Measurements from ENCODE around the gene TIMP1. TPM values are rescaled to one million over a fixed set of nuclear protein-coding genes. Genes with fewer than 3 reads are reported as not detected.
A peak's percentile ranks its signal among the peaks of the same experiment; 100 is the strongest.

The TIMP1 gene
- total and polyA plus RNA-seq, 2 experiments from 2014 or later, result 39.0 to 117 TPM

DNA sequence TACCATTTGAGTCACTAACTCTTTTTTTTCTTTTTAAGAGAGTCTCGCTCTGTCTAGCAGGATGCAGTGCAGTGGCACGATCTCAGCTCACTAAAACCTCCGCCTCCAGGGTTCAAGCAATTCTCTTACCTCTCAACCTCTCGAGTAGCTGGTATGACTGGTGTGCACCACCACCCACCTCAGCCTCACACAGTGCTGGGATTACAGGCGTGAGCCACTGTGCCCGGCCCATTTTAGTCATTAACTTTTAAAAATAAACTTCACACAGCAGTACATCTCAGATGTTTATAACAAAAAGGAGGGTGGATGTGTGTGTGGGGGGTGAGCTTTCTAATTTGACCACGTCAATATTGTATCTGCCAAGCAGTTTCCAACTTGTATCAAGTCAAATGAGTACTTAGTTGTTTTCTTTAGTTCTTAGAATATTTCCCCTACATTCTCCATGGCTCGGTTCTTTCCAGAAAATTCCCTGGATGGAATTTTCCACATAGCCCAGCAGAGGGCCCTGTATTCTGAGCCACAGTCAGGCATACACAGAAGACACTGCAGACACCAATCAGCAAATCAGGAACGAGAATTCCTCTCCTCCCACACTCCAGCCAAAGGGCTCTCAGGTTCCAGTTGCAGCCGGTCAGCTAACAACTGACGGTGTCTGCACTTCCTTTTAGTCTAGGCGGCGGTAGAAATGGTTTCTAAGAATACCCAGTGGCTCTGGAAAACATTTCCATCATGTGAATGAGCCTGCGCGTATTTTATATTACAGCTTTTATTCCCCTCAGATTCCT is 41.3 kb upstream of the TIMP1 start:
- no peak overlapping the region for H2AFZ ChIP-seq
- H3K4me3 ChIP-seq, result no peak overlapping the region
- no peak overlapping the region for H3K4me2 ChIP-seq
- ATAC-seq, result peak; percentile 100
- no peaks in the 10 kb centered on the region for H3F3A ChIP-seq (replicated peaks; ENCODE audit: low read depth)
- no peaks in the 10 kb centered on the region for H3K4me1 ChIP-seq (ENCODE audit: insufficient read depth)
- Mint-ChIP-seq H3K27ac (0 out of 2 replicates have a peak overlapping the region, but pooled peaks have one; percentile 52), H3K4me1 (no peaks in the 10 kb centered on the region), H3K4me3 (no peak overlapping the region), H3K9me3 (no peaks in the 10 kb centered on the region), H3K27me3 (ENCODE audit: insufficient read depth, low read depth, poor library complexity) (no peaks in the 10 kb centered on the region), H3K36me3 (ENCODE audit: low read depth) (no peaks in the 10 kb centered on the region)
- peak overlapping the region; percentile 58; the same call in 1 of the 2 replicates for H3K27ac ChIP-seq (ENCODE audit: low read depth)
- no peaks in the 10 kb centered on the region for H3K79me2 ChIP-seq (replicated peaks; ENCODE audit: insufficient read depth)
- no peaks in the 10 kb centered on the region for H4K20me1 ChIP-seq (replicated peaks; ENCODE audit: insufficient read depth)
- DNase-seq (ENCODE audit: low spot score), result peak; percentile 87
- TF ChIP-seq, protein P1, sequence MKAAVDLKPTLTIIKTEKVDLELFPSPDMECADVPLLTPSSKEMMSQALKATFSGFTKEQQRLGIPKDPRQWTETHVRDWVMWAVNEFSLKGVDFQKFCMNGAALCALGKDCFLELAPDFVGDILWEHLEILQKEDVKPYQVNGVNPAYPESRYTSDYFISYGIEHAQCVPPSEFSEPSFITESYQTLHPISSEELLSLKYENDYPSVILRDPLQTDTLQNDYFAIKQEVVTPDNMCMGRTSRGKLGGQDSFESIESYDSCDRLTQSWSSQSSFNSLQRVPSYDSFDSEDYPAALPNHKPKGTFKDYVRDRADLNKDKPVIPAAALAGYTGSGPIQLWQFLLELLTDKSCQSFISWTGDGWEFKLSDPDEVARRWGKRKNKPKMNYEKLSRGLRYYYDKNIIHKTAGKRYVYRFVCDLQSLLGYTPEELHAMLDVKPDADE (IDR thresholded peaks at IDR 0.05), result no peak
- no peak for TF ChIP-seq CREB1 (CRISPR knock-in tag; IDR thresholded peaks at IDR 0.05; ENCODE audit: low read depth)
- TF ChIP-seq, protein P2, sequence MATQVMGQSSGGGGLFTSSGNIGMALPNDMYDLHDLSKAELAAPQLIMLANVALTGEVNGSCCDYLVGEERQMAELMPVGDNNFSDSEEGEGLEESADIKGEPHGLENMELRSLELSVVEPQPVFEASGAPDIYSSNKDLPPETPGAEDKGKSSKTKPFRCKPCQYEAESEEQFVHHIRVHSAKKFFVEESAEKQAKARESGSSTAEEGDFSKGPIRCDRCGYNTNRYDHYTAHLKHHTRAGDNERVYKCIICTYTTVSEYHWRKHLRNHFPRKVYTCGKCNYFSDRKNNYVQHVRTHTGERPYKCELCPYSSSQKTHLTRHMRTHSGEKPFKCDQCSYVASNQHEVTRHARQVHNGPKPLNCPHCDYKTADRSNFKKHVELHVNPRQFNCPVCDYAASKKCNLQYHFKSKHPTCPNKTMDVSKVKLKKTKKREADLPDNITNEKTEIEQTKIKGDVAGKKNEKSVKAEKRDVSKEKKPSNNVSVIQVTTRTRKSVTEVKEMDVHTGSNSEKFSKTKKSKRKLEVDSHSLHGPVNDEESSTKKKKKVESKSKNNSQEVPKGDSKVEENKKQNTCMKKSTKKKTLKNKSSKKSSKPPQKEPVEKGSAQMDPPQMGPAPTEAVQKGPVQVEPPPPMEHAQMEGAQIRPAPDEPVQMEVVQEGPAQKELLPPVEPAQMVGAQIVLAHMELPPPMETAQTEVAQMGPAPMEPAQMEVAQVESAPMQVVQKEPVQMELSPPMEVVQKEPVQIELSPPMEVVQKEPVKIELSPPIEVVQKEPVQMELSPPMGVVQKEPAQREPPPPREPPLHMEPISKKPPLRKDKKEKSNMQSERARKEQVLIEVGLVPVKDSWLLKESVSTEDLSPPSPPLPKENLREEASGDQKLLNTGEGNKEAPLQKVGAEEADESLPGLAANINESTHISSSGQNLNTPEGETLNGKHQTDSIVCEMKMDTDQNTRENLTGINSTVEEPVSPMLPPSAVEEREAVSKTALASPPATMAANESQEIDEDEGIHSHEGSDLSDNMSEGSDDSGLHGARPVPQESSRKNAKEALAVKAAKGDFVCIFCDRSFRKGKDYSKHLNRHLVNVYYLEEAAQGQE (IDR thresholded peaks at IDR 0.05; ENCODE audit: unreplicated experiment), result no peak
- no peak for TF ChIP-seq ZNF331 (CRISPR knock-in tag; IDR thresholded peaks at IDR 0.05; ENCODE audit: low read depth)
- TF ChIP-seq JUNB (IDR thresholded peaks at IDR 0.05; ENCODE audit: unreplicated experiment), result no peak
- no peak for TF ChIP-seq STAT1 (IDR thresholded peaks at IDR 0.05; ENCODE audit: unreplicated experiment)
- no peak for TF ChIP-seq EZH2phosphoT487 (IDR thresholded peaks at IDR 0.05; ENCODE audit: unreplicated experiment)
- no peak for TF ChIP-seq ZNF114 (CRISPR knock-in tag; IDR thresholded peaks at IDR 0.05)
- TF ChIP-seq, protein P3, sequence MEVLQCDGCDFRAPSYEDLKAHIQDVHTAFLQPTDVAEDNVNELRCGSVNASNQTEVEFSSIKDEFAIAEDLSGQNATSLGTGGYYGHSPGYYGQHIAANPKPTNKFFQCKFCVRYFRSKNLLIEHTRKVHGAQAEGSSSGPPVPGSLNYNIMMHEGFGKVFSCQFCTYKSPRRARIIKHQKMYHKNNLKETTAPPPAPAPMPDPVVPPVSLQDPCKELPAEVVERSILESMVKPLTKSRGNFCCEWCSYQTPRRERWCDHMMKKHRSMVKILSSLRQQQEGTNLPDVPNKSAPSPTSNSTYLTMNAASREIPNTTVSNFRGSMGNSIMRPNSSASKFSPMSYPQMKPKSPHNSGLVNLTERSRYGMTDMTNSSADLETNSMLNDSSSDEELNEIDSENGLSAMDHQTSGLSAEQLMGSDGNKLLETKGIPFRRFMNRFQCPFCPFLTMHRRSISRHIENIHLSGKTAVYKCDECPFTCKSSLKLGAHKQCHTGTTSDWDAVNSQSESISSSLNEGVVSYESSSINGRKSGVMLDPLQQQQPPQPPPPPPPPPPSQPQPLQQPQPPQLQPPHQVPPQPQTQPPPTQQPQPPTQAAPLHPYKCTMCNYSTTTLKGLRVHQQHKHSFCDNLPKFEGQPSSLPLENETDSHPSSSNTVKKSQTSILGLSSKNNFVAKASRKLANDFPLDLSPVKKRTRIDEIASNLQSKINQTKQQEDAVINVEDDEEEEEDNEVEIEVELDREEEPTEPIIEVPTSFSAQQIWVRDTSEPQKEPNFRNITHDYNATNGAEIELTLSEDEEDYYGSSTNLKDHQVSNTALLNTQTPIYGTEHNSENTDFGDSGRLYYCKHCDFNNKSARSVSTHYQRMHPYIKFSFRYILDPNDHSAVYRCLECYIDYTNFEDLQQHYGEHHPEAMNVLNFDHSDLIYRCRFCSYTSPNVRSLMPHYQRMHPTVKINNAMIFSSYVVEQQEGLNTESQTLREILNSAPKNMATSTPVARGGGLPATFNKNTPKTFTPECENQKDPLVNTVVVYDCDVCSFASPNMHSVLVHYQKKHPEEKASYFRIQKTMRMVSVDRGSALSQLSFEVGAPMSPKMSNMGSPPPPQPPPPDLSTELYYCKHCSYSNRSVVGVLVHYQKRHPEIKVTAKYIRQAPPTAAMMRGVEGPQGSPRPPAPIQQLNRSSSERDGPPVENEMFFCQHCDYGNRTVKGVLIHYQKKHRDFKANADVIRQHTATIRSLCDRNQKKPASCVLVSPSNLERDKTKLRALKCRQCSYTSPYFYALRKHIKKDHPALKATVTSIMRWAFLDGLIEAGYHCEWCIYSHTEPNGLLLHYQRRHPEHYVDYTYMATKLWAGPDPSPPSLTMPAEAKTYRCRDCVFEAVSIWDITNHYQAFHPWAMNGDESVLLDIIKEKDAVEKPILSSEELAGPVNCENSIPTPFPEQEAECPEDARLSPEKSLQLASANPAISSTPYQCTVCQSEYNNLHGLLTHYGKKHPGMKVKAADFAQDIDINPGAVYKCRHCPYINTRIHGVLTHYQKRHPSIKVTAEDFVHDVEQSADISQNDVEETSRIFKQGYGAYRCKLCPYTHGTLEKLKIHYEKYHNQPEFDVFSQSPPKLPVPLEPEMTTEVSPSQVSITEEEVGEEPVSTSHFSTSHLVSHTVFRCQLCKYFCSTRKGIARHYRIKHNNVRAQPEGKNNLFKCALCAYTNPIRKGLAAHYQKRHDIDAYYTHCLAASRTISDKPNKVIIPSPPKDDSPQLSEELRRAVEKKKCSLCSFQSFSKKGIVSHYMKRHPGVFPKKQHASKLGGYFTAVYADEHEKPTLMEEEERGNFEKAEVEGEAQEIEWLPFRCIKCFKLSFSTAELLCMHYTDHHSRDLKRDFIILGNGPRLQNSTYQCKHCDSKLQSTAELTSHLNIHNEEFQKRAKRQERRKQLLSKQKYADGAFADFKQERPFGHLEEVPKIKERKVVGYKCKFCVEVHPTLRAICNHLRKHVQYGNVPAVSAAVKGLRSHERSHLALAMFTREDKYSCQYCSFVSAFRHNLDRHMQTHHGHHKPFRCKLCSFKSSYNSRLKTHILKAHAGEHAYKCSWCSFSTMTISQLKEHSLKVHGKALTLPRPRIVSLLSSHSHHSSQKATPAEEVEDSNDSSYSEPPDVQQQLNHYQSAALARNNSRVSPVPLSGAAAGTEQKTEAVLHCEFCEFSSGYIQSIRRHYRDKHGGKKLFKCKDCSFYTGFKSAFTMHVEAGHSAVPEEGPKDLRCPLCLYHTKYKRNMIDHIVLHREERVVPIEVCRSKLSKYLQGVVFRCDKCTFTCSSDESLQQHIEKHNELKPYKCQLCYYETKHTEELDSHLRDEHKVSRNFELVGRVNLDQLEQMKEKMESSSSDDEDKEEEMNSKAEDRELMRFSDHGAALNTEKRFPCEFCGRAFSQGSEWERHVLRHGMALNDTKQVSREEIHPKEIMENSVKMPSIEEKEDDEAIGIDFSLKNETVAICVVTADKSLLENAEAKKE (CRISPR knock-in tag; IDR thresholded peaks at IDR 0.05), result no peak
- TF ChIP-seq, protein P4, sequence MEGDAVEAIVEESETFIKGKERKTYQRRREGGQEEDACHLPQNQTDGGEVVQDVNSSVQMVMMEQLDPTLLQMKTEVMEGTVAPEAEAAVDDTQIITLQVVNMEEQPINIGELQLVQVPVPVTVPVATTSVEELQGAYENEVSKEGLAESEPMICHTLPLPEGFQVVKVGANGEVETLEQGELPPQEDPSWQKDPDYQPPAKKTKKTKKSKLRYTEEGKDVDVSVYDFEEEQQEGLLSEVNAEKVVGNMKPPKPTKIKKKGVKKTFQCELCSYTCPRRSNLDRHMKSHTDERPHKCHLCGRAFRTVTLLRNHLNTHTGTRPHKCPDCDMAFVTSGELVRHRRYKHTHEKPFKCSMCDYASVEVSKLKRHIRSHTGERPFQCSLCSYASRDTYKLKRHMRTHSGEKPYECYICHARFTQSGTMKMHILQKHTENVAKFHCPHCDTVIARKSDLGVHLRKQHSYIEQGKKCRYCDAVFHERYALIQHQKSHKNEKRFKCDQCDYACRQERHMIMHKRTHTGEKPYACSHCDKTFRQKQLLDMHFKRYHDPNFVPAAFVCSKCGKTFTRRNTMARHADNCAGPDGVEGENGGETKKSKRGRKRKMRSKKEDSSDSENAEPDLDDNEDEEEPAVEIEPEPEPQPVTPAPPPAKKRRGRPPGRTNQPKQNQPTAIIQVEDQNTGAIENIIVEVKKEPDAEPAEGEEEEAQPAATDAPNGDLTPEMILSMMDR (conservative IDR thresholded peaks at IDR 0.05; ENCODE audit: low read depth in 2 of 2), result peak; percentile 52 to 64
- no peak for TF ChIP-seq NANOG (IDR thresholded peaks at IDR 0.05; ENCODE audit: borderline replicate concordance)
- TF ChIP-seq POLR2AphosphoS5 (IDR thresholded peaks at IDR 0.05; ENCODE audit: low read depth), result 0 out of 2 replicates have a peak, but pooled peaks have one; percentile 27
- no peaks in the 10 kb centered on the region for H3K9me2 ChIP-seq (ENCODE audit: insufficient read depth)
- H3K36me3 ChIP-seq (ENCODE audit: insufficient read depth), result no peaks in the 10 kb centered on the region
- no peaks in the 10 kb centered on the region for H3K27me3 ChIP-seq (ENCODE audit: insufficient read depth)

Data from GM23338 (cell line).